IPS-NIHi11 (cell line): Measurements from ENCODE around the gene RRAS.
A peak's percentile ranks its signal among the peaks of the same experiment; 100 is the strongest.

Experiments
- DNase-seq: peaks from one replicate; pipeline ENCODE4 v3.0.0; 2012; ENCODE audit warnings: mixed read lengths, low spot score

RRAS gene

GRCh38 chr19:49594993-49595818 is 44.7 kb downstream of the RRAS start:
- DNase-seq: no peak

GRCh38 chr19:49594157-49594992 is 45.6 kb downstream of the RRAS start:
- no peak for DNase-seq

GRCh38 chr19:49593233-49594113 is 46.5 kb downstream of the RRAS start:
- peak; percentile 100 for DNase-seq

GRCh38 chr19:49592486-49593232 is 47.3 kb downstream of the RRAS start:
- DNase-seq: no peak

GRCh38 chr19:49591731-49592485 is 48.0 kb downstream of the RRAS start:
- DNase-seq: peak; percentile 41

- DNase-seq: peak; percentile 73
These were observed 48.8 kb downstream of the RRAS start, which contains the start of gene PRR12 for GRCh38 chr19:49590971-49591730. PRR12 (plus strand) TSS chr19:49591182; CDS start chr19:49591655, 473 bp downstream.

- DNase-seq: peak; percentile 93
These were observed 49.6 kb downstream of the RRAS start for GRCh38 chr19:49590071-49590970.

- no peak for DNase-seq
These were observed 50.4 kb downstream of the RRAS start for GRCh38 chr19:49589502-49589905.

- no peak for DNase-seq
These were observed 51.4 kb downstream of the RRAS start for GRCh38 chr19:49588365-49589122.

- no peak for DNase-seq
These were observed 52.7 kb downstream of the RRAS start for GRCh38 chr19:49587227-49587626.
